ENCODE measurements around the gene ENOX2.

DNA sequence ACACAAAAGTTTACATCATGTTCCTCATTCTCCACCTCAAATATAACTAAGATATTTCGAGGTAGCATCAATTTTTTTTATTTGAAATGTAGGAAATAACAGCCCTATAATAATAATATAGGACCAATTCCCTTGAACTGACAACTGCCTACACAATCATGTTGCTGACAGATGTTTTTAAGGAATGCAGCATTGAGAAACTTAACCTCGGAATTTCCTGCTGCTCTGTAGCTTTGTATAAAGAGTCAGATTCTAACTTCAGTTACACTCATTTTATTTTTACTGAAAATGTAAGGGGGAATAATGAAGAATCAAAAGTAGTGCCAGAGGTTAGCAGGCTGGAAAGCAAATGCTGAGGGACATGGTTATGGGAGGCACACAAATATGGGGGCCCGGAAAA, 265.4 kb downstream of the ENOX2 start:
- TF ChIP-seq, protein P1, sequence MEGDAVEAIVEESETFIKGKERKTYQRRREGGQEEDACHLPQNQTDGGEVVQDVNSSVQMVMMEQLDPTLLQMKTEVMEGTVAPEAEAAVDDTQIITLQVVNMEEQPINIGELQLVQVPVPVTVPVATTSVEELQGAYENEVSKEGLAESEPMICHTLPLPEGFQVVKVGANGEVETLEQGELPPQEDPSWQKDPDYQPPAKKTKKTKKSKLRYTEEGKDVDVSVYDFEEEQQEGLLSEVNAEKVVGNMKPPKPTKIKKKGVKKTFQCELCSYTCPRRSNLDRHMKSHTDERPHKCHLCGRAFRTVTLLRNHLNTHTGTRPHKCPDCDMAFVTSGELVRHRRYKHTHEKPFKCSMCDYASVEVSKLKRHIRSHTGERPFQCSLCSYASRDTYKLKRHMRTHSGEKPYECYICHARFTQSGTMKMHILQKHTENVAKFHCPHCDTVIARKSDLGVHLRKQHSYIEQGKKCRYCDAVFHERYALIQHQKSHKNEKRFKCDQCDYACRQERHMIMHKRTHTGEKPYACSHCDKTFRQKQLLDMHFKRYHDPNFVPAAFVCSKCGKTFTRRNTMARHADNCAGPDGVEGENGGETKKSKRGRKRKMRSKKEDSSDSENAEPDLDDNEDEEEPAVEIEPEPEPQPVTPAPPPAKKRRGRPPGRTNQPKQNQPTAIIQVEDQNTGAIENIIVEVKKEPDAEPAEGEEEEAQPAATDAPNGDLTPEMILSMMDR (IDR thresholded peaks at IDR 0.05; ENCODE audit: borderline replicate concordance, extremely low read depth, low read length, poor library complexity, severe bottlenecking) = no peak
- no peak for TF ChIP-seq EZH2 (IDR thresholded peaks at IDR 0.05; ENCODE audit: borderline replicate concordance, low read depth, low read length, severe bottlenecking)

All from DND-41 (cell line).